Fibroblast of pulmonary artery (primary cell): ENCODE results near the gene EPB41L4B.

Experiments used
- DNase-seq: peaks from one replicate; pipeline ENCODE4 v3.0.0-alpha.2; 2010; ENCODE audit warnings: low read depth
- H3K4me3 ChIP-seq: replicated peaks from 2 replicates; pipeline ENCODE4 v1.5.1; 2011; ENCODE audit warnings: low read depth, mild to moderate bottlenecking, control low read depth, low read length, moderate library complexity
- TF ChIP-seq, protein P1 (sequence below): IDR thresholded peaks from 2 replicates; pipeline ENCODE4 v1.5.1; 2011; ENCODE audit warnings: mild to moderate bottlenecking, control low read depth, low read length, inconsistent platforms; ENCODE audit errors: missing control alignments

EPB41L4B gene

DNA sequence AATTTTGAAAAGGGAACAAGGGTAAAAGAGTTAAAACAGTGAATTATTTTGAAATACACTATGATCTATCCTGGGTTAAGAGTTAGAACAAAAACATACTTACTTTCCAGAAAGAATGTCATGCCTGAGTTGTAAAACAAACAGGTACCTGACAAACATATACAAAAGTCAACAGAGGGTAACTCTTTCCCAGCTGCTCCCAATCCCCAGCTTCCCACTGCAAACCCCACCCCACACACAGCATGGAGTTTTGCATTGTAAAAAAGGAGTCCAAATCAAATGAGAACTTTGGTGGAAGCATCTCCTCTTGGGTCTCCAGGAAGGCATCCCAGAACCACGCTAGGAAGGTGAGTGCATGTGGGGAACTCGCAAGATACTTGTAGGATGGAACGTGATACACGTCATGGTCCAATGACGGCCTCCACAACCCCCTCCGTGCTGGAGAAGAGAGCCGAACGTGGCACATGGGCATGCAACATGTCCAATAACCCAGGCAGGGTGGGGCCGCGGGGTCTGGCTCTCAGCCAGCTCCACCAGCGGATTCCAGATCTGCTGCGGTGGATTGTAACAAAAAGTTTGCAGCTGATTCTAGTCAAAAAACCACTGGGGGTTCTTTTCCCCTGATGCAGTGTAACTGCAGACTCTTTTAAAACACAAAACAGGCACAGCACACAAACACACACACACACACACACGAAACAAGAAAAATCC is 55.8 kb downstream of the EPB41L4B start:
- TF ChIP-seq, protein P1, sequence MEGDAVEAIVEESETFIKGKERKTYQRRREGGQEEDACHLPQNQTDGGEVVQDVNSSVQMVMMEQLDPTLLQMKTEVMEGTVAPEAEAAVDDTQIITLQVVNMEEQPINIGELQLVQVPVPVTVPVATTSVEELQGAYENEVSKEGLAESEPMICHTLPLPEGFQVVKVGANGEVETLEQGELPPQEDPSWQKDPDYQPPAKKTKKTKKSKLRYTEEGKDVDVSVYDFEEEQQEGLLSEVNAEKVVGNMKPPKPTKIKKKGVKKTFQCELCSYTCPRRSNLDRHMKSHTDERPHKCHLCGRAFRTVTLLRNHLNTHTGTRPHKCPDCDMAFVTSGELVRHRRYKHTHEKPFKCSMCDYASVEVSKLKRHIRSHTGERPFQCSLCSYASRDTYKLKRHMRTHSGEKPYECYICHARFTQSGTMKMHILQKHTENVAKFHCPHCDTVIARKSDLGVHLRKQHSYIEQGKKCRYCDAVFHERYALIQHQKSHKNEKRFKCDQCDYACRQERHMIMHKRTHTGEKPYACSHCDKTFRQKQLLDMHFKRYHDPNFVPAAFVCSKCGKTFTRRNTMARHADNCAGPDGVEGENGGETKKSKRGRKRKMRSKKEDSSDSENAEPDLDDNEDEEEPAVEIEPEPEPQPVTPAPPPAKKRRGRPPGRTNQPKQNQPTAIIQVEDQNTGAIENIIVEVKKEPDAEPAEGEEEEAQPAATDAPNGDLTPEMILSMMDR = no peak
- H3K4me3 ChIP-seq = no peak overlapping the region
- DNase-seq = no peak

DNA sequence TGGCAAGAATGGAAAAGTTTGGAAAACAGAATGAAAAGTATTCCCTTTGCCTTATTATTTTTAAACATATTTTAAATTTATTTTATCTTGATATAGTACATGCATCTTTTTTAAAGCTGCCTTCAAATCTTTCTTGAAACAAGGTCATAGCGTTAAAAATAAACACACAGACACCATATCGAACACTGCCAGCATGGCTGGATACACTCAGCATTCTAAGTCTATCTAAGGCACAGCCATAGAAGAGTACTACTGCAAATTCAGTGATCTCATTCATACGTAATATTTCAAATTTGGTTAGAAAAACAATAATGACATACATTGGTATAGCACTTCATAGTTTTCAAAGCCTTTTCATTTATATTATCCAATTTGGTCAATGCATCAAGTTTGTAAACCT is 57.5 kb downstream of the EPB41L4B start:
- DNase-seq = no peak
- TF ChIP-seq, protein P1 = no peak
- no peak overlapping the region for H3K4me3 ChIP-seq

DNA sequence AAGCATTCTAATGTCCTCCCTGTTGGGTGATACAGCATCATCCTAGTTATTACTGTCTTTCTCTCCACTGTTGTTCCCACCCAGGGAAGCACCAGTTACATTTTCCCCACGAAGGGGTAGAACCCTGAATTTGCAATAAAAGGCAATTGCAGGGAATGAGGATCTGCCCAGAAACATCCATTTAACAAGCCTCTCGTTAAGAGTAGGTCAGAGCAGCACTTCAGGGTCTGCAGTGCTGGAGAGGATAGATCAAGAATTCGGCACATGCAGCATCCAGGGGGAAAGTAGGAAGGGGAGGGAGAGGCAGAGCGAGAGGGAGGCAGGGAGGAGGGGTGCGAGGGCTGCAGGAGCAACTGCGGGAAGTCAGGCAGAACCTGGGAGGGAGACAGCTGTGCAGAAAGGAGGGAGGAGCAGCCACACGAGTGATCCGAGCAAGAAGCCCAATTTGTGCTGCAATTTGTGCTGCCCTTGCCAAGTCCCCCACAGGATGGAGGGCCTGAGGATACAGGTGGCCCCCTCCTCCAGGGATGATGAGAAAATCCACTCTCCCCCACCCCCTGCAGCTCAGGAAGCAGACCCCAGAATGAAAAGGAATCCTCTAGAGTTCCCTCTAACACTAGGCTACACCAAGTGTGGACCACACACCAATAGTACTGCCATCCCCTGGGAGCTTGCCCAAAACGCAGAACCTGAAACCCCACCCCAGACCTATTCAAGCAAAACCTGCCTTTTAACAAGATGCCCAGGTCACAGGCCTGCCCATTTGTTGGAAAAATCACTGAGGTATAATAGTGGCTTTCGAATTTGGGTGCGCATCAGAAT is 62.2 kb downstream of the EPB41L4B start:
- TF ChIP-seq, protein P1 = no peak
- DNase-seq = no peak
- H3K4me3 ChIP-seq = no peak overlapping the region

DNA sequence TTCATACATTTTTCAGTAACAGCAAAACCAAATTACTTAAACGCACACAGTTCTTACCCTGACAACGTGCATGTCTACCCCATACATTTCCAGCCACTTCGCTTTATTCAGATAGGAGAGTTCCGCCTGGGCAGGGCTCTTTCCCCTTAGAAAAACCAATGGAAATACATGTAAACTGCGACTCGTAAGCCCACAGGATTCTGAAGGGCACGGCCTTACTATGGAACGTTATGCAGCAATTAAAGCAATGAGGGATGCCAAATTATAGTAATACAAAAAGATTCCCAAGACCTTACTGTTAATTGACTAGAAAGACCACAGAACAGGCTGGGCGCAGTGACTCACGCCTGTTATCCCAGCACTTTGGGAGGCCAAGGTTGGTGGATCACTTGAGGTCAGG is 64.5 kb downstream of the EPB41L4B start:
- no peak overlapping the region for H3K4me3 ChIP-seq
- no peak for DNase-seq
- TF ChIP-seq, protein P1 = no peak

DNA sequence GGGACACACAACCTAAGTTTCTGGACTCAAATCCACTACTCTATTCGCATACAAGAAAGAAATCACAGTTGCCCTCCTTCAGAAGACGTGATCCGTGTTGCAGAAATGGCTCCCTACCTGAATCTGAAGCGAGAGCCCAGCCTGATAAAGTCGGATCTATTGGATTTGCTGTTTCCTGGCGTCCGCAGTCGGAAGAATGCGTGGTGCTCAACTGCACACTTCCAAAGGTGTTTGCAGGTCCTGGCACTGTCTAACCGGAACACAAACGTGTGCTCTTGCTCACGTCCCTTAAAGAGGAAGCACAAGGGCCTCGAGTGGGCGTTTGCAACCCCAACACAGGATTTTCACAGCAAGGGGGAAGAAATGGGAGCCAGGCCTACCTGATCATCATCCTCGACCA is 65.5 kb downstream of the EPB41L4B start:
- no peak for DNase-seq
- H3K4me3 ChIP-seq = no peak overlapping the region
- TF ChIP-seq, protein P1 = no peak

DNA sequence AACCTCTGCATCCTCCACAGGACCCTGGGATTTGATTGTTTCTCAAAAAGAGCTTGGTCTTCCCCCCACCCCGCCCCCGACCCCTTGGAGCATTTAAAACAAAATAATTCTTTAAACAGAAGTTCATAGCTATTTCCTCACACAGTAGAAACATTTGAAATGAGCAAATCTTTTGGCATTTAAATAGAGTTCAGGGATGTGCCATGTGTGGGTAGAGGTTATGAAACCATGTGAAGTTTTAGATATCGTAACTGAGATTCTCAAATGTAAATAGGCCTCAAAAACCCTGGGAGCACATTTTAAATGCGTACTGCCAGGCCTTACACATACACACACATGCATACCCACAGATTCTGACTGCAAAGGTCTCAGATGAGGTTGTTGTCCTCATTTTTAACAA is 66.5 kb downstream of the EPB41L4B start:
- TF ChIP-seq, protein P1 = no peak
- no peak overlapping the region for H3K4me3 ChIP-seq
- peak; percentile 64 for DNase-seq
